ENCODE results near the gene SUMF2.
"Not testable (repeated sequence)": the region's sequence is repeated elsewhere in the genome, so short reads cannot be mapped to it uniquely, and the experiment has no call there.

SUMF2 gene

GRCh38 chr7:56112244-56112643, 48.2 kb downstream of the SUMF2 start:
- H3K4me1 ChIP-seq (ENCODE audit: control insufficient read depth in 1 of 2, insufficient read depth in 2 of 2, low read length in 2 of 2); H3K27me3 ChIP-seq (ENCODE audit: low read depth, low read length); H3K36me3 ChIP-seq (ENCODE audit: control insufficient read depth in 1 of 2, insufficient read depth in 2 of 2, low read length in 2 of 2); H3K27ac ChIP-seq (ENCODE audit: low read length); H3K4me3 ChIP-seq (ENCODE audit: low read depth in 1 of 2, low read length in 2 of 2); H3K9me3 ChIP-seq (ENCODE audit: control insufficient read depth in 1 of 2, low read length in 2 of 2): not testable (repeated sequence)

- no peaks in the 10 kb centered on the region for H3K4me1 ChIP-seq (ENCODE audit: control insufficient read depth in 1 of 2, insufficient read depth in 2 of 2, low read length in 2 of 2)
- no peak within 1 kb of the TSS for H3K27ac ChIP-seq (ENCODE audit: low read length)
- H3K9me3 ChIP-seq (ENCODE audit: control insufficient read depth in 1 of 2, low read length in 2 of 2), result no peaks in the 10 kb centered on the region
- H3K4me3 ChIP-seq (ENCODE audit: low read depth in 1 of 2, low read length in 2 of 2), result peak within 1 kb of the TSS in 1 of 2 donors; percentile 26
- H3K36me3 ChIP-seq (ENCODE audit: control insufficient read depth in 1 of 2, insufficient read depth in 2 of 2, low read length in 2 of 2), result no peaks in the 10 kb centered on the region
- peaks cover 5% of the 10 kb centered on the region for H3K27me3 ChIP-seq (ENCODE audit: low read depth, low read length)
These were observed 51.9 kb downstream of the SUMF2 start, which contains the start of gene NUPR2 for GRCh38 chr7:56115852-56116538. NUPR2 (minus strand) TSS chr7:56116417; CDS start chr7:56116314, 103 bp downstream.

DNA sequence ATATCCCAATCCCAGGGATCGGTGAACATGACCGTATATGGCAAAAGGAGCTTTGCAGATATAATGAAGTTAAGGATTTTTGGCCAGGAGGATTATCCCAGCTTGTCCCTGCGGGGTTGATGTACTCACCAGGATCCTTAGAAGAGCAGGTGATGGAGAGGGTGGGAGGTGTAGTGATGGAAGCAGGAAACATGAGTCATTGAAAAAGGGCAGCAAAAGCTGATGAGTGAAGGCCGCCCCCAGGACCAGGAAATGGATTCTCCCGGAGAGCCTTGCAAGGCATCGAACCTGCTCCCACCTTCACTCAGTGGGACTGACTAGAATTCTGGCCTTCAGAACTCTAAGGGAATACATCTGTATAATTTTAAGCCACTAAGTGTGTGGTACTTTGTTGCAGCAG, 57.4 kb downstream of the SUMF2 start:
- no peak overlapping the region for H3K4me3 ChIP-seq (ENCODE audit: low read depth in 1 of 2, low read length in 2 of 2)
- no peaks in the 10 kb centered on the region for H3K36me3 ChIP-seq (ENCODE audit: control insufficient read depth in 1 of 2, insufficient read depth in 2 of 2, low read length in 2 of 2)

GRCh38 chr7:56124981-56125380, 60.9 kb downstream of the SUMF2 start:
- Histone ChIP-seq H3K27me3 (ENCODE audit: low read depth, low read length) (no peaks in the 10 kb centered on the region), H3K27ac (ENCODE audit: low read length) (no peak overlapping the region), H3K9me3 (ENCODE audit: control insufficient read depth in 1 of 2, low read length in 2 of 2) (no peaks in the 10 kb centered on the region), H3K36me3 (ENCODE audit: control insufficient read depth in 1 of 2, insufficient read depth in 2 of 2, low read length in 2 of 2) (no peaks in the 10 kb centered on the region), H3K4me1 (ENCODE audit: control insufficient read depth in 1 of 2, insufficient read depth in 2 of 2, low read length in 2 of 2) (no peaks in the 10 kb centered on the region), H3K4me3 (ENCODE audit: low read depth in 1 of 2, low read length in 2 of 2) (no peak overlapping the region)

More for the DNA sequence above, 57.4 kb downstream of the SUMF2 start:
- H3K27ac ChIP-seq (ENCODE audit: low read length), result no peak overlapping the region
- no peaks in the 10 kb centered on the region for H3K4me1 ChIP-seq (ENCODE audit: control insufficient read depth in 1 of 2, insufficient read depth in 2 of 2, low read length in 2 of 2)
- H3K27me3 ChIP-seq (ENCODE audit: low read depth, low read length), result peaks cover 3% of the 10 kb centered on the region
- H3K9me3 ChIP-seq (ENCODE audit: control insufficient read depth in 1 of 2, low read length in 2 of 2), result no peaks in the 10 kb centered on the region

- Histone ChIP-seq H3K27me3 (ENCODE audit: low read depth, low read length) (no peaks in the 10 kb centered on the region), H3K9me3 (ENCODE audit: control insufficient read depth in 1 of 2, low read length in 2 of 2) (no peaks in the 10 kb centered on the region), H3K4me3 (ENCODE audit: low read depth in 1 of 2, low read length in 2 of 2) (no peak overlapping the region), H3K36me3 (ENCODE audit: control insufficient read depth in 1 of 2, insufficient read depth in 2 of 2, low read length in 2 of 2) (no peaks in the 10 kb centered on the region), H3K27ac (ENCODE audit: low read length) (no peak overlapping the region), H3K4me1 (ENCODE audit: control insufficient read depth in 1 of 2, insufficient read depth in 2 of 2, low read length in 2 of 2) (no peaks in the 10 kb centered on the region)
These were observed 61.7 kb downstream of the SUMF2 start for GRCh38 chr7:56125831-56126230.

DNA sequence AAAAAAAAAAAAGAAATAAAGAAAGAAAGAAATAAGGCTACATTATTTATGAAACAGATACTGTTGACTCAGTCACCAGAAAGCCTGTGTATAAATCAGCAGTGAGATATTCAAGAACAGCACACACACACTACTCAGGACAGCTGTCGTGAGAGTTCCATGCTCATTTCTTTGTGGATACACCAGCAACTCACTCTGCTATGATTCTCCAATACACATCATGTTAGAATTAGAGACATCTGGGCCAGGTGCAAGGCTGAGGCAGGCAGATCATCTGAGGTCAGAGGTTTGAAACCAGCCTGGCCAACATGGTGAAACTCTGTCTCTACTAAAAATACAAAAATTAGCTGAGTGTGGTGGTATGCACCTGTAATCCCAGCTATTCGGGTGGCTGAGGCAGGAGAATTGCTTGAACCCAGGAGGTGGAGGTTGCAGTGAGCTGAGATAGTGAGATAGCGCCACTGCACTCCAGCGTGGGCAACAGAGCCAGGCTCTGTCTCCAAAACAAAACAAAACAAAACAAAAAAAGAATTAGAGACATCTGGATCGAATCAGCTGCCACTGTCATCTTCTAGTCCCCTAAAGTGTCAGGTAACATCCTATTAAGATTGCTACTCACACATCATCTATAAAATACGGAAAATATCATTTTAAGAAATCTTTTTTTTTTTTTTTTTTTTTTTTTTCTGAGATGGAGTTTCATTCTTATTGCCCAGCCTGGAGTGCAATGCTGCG, 63.3 kb downstream of the SUMF2 start:
- Histone ChIP-seq H3K27me3 (ENCODE audit: low read depth, low read length) (no peaks in the 10 kb centered on the region), H3K9me3 (ENCODE audit: control insufficient read depth in 1 of 2, low read length in 2 of 2) (no peaks in the 10 kb centered on the region), H3K27ac (ENCODE audit: low read length) (no peak overlapping the region), H3K4me3 (ENCODE audit: low read depth in 1 of 2, low read length in 2 of 2) (no peak overlapping the region), H3K4me1 (ENCODE audit: control insufficient read depth in 1 of 2, insufficient read depth in 2 of 2, low read length in 2 of 2) (no peaks in the 10 kb centered on the region), H3K36me3 (ENCODE audit: control insufficient read depth in 1 of 2, insufficient read depth in 2 of 2, low read length in 2 of 2) (no peaks in the 10 kb centered on the region)
